Gastrocnemius medialis (tissue), 4 donors: Measurements from ENCODE around the gene PRPS1L1.

ENCODE experiments used
- POLR2A ChIP-seq, 2 donors: fragments of 450-650 bp; IDR thresholded peaks; one replicate each; pipeline ENCODE4 v1.6.1; 2017; ENCODE audit warnings: antibody characterized with exemption in 2 of 2, mild to moderate bottlenecking in 2 of 2, moderate library complexity in 2 of 2
- TF ChIP-seq, protein P1 (sequence below), 5 experiments: fragments of 450-650 bp in 3 of 5; fragments of 200-600 bp in 2 of 5; sonication (generic) in 2 of 5; IDR thresholded peaks in 4 of 5; conservative IDR thresholded peaks in 1 of 5; 1 replicate in 4 of 5; 2 replicates in 1 of 5; pipeline ENCODE4 v1.5.1; 2016 to 2019; ENCODE audit warnings: antibody characterized with exemption in 5 of 5, mild to moderate bottlenecking in 3 of 5, moderate library complexity in 3 of 5

- TF ChIP-seq POLR2A (IDR thresholded peaks at IDR 0.05), result no peak
- TF ChIP-seq, protein P1, sequence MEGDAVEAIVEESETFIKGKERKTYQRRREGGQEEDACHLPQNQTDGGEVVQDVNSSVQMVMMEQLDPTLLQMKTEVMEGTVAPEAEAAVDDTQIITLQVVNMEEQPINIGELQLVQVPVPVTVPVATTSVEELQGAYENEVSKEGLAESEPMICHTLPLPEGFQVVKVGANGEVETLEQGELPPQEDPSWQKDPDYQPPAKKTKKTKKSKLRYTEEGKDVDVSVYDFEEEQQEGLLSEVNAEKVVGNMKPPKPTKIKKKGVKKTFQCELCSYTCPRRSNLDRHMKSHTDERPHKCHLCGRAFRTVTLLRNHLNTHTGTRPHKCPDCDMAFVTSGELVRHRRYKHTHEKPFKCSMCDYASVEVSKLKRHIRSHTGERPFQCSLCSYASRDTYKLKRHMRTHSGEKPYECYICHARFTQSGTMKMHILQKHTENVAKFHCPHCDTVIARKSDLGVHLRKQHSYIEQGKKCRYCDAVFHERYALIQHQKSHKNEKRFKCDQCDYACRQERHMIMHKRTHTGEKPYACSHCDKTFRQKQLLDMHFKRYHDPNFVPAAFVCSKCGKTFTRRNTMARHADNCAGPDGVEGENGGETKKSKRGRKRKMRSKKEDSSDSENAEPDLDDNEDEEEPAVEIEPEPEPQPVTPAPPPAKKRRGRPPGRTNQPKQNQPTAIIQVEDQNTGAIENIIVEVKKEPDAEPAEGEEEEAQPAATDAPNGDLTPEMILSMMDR (IDR thresholded peaks at IDR 0.05 in 4 of 5, conservative IDR thresholded peaks at IDR 0.05 in 1 of 5), result no peak
These were observed 31.0 kb downstream of the PRPS1L1 start for GRCh38 chr7:17996442-17997223.
